HG02759 (cell line): ENCODE measurements around the gene CTNND2.
"Not testable (repeated sequence)": the region's sequence is repeated elsewhere in the genome, so short reads cannot be mapped to it uniquely, and the experiment has no call there.

Source experiments
- ATAC-seq: cut with Tn5 transposase; IDR thresholded peaks from one replicate; pipeline ENCODE4 v1.9.1; 2021; ENCODE audit warnings: mild to moderate bottlenecking, moderate library complexity; ENCODE audit not compliant: unreplicated experiment

Gene CTNND2

DNA sequence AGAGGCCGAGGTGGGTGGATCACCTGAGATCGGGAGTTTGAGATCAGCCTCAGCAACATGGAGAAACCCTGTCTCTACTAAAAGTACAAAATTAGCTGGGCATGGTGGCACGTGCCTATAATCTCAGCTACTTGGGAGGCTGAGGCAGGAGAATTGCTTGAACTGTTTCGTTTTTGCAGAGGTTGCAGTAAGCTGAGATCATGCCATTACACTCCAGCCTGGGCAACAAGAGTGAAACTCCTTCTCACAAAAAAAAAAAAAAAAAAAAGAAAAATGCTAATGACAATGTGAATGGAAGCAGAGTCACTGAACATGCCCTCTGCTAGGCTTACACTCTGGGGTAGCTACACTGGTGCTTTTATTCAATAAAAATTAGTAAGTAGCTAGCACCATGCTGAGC is 899.7 kb downstream of the CTNND2 start:
- not testable (repeated sequence) for ATAC-seq

DNA sequence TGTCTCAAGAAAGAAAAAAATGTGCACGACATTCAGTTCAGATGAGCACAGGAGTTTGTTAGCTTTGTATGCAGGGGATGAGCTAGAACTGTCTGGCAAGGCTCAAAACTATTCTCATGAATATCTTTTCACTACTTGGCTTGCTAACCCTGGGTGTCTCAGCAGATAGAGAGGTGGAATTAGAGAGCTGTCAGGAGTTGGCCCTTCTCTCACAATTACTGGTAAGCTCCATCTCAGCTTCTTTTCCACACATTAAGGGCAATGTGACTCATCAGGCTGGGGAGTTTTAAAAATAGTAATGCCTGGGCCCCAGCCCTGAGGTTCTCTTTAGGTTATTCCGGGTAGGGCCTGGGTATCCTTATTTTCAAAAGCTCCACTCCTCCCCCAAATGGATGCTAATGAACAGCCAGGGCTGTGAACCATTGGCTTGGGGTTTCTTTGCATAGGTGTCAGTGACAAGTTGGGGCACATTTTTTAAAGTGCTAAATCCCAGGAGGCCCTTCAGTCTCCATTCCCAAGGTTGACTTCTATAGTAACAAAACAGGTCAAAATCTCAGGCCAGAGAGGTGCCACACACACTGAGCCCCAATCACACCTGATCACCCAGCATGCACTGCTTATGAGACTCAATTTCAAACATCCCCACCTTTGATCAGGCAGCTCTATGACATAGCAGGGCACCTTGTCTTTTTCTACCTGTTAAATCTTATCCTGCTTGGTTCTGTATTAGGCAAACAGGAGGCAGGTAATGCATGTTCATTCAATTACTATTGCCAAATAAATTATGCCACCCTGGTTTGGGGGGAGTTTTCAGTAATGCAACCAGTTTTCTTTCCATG is 903.5 kb downstream of the CTNND2 start:
- ATAC-seq = no peak

DNA sequence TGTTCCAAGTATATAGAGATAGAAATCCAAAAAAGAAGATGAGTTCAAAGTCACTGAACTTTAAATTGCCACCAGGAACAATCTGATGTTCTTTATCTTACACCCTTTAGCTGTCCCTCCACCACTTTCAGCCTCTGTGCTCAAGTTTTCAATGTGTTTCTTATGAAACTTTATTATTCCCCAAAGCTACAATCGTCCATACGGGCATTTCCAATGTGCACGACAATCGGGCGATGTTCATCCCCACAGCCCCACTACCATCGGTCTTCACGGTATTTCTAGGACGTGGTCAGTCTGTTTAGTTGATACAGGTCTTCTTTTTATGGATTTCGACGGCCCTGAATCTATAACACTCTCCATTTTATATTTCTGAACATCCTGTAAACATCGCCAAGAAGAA is 904.5 kb downstream of the CTNND2 start:
- ATAC-seq = no peak

DNA sequence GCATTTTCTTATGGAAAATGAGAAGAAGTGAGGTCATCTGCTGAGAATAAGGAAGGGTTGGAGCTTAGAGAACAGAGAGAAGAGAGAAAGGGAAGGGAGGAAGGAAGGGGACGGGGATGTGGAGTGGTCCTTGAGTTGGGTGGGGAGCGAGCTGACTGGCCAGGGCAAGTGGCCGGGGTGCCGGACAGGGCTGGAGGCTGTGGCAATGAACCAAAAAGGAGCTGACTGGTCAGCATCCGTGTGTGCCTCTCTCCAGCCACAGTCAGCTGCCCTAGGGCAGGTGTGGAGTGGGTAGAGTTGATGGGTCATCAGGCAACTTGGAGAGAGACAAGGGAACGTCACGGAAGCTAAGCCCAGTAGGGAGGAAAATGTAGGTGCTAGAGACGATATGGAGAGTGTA is 908.4 kb downstream of the CTNND2 start:
- ATAC-seq = no peak

DNA sequence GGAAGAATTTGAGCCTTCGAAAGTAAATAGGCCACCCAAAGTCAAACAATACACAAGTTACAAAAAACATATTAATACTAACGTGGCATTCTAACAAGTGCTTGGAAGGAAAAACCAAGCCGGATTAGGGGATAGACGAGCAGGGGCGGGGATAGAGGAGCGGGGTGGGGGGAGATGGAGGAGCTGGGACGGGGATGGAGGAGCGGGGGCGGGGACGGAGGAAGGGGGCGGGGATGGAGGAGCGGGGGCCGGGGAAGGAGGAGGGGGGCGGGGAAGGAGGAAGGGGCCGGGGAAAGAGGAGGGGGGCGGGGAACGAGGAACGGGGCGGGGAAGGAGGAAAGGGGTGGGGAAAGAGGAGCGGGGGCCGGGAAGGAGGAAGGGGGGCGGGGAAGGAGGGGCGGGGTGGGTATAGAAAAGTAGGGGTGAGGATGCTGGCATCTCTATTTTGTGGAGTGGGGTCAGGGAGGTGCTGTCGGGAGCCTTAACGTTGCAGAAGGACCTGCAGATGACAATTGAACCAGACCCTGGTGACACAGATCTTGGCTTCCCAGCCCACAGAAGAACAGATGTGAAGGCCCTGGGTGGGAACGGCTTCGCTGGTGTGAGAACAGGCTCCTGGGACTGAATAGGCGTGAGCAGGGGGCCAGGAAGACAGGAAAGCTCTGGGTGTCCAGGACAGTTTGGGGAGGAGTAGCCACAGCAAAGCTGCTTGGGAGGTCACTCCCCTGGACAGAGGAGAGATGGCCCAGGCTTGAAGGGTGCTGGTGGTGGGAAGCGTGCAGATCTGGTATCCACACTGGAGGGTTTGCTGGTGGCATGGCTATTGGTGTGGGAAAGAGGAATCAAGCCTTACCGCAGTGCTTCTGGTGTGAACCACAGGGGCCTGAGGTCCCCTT is 909.9 kb downstream of the CTNND2 start:
- ATAC-seq = no peak

DNA sequence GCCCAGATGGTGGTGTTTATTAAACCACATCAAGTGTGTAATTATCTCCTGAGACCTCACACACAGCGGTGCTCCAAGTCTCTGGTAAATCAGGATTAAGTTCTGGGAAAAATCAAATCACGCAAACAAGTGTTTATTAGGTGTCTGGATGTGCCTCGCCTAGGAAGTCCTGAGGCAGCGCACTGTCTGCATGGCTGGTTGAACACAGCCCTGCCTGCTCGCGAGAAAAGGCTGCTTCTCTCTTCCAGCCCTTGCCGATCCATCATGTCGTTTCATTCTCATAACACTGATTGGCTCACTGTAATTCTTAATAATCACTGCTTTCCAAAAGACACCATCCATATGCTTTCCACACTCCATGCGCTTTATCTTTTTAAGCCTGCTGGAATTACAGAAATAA is 913.6 kb downstream of the CTNND2 start:
- ATAC-seq = no peak

DNA sequence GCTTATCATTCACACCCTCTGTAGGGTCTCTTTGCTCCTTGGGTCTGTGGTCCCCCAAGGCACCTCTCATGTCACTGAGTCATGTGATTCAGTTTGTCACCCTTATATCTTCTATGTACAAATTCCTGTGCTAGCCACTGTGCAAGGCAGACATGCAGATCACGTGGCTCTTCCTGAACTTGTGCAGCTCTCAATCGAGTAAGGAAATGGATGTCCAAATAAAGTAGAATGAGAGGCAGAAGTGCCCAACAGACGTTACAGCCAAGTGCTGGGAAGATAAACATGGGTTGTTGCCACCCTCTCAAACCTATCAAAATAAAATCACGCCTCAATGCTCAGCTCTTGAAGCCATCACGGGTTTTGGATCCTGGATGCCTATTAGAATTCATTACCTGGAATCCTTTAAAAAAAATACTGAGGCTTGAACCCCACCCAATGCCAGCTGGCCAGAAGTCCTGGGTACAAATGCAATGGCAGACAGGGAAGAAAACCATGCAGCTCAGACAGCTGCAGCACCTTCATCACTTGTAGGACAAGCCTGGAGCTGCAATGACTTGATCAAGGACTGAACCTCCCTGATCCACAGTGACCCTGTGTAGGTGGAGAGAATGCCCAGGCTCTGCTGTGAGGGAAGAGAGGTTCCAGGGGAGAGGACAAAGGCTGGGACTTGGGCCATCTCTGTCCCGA is 914.5 kb downstream of the CTNND2 start:
- no peak for ATAC-seq

DNA sequence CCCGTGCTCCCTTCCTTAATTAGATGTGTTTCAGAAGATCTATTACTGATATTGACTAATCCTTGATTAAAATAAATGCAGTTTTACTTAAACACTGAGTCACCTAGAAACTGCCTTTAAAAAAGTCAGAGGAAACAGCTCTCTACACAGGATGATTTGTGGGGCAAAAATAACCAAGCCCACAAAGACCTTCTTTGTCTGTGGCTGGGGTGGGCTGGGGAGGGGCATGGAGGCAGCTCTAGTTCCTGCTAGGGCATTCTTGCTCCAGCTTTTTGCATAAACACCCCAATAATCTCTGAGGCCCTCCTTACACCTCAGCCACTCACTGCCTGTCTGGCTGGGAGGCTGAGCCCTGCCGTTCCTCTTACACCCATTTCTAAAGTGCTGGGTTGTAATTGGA is 915.6 kb downstream of the CTNND2 start:
- ATAC-seq = no peak

DNA sequence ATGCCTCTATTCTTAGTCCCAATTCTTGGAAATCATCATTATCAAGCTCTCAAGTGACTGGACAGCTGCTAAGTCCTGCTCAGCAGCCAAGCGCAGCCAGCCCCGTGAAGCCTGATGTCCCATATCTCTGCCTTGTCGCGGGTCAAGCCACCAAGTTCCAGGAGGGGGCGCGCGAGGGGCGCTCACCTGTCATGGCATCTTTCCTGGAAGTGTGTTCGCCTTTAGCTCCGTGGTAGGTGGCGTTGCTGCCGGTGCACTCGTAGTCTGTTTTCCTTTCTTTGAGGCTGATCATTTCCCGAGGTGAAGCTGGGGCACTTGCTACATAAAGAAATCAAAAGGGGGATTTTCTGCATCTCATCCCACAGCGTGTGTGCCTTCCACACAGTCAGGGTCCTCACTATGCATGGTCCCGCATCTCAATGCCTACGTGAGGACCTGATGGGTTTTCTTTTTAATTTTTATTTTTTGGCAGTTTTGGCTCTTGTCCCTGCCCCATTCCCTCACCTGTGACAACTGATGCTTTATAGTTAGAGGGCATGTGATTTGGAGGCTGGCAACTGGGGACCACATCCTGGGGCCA is 916.2 kb downstream of the CTNND2 start:
- peak; percentile 95 for ATAC-seq

DNA sequence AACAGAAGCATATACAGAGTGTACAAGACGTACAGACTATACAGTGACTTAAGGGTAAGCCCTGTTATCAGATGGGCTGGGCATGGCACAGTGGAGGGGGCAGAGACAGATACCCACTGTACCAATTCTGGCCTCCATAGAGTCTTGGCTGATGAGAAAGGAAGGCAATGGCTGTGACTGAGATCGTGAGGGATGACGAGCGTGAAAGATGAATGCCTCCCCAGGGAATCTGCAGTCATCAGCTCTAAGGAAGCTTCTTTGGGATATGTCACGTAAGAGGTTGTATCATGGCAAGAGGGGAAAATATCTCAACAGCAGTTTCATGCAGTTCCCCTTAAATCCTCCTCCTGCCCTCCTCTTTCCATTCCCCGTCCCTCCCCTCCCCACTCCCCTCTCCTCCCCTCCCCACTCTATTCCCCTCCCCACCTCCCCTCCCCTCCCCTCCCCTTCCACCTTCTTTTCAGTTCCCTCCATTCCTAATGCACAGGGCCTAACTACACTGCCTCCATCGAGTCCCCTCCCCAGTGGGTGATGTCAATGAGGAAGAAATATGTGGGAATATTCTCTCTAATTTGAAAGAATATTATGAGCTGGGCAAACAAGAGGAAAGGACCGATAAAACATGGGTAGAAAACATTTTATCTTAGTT is 916.8 kb downstream of the CTNND2 start:
- no peak for ATAC-seq

DNA sequence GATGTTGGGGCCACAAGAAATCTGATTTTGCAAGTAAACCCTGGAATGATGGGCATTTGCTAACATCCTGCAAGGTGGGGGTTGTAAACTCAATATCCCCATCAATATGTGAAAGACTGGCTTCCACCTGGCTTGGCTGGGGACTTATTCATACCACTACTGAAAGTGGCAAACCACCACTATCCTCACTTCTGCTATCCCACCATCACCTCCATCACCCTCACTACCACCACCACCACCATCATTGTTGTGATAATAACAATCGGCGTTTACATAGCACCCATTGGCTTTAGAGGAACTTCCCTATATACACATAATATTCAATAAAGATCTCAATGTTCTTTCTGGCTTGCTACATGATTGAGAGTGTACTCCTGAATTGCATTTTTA is 918.5 kb downstream of the CTNND2 start:
- ATAC-seq = peak; percentile 51

DNA sequence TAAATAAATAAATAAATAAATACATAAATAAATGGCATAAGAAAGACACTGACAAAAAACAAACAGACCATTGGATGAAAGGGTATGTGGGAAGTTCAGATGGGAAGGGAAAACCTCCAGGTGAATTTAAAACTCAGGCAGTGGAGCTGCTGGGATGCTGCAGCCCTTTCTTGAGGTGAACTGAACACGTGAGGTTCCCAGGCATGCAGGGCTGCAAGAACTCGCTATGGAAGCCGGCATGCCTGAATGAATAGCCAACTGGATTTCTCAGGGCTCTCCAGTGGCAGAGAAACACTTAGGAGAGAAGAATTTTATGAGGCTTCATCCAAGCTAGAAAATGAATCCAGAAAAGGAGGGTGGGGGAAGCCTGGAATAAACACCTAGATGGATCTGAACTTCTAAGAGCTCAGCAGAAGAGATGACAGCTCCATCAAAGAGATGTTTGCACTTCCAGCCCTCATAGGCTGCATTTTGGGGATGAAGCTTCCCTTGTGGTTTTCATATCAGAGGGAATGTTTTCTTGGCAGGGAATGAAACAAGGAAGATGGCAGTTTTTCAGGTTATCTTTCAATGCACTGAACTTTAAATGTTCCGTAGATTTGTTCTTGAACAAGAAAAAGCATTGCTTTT is 919.0 kb downstream of the CTNND2 start:
- no peak for ATAC-seq

DNA sequence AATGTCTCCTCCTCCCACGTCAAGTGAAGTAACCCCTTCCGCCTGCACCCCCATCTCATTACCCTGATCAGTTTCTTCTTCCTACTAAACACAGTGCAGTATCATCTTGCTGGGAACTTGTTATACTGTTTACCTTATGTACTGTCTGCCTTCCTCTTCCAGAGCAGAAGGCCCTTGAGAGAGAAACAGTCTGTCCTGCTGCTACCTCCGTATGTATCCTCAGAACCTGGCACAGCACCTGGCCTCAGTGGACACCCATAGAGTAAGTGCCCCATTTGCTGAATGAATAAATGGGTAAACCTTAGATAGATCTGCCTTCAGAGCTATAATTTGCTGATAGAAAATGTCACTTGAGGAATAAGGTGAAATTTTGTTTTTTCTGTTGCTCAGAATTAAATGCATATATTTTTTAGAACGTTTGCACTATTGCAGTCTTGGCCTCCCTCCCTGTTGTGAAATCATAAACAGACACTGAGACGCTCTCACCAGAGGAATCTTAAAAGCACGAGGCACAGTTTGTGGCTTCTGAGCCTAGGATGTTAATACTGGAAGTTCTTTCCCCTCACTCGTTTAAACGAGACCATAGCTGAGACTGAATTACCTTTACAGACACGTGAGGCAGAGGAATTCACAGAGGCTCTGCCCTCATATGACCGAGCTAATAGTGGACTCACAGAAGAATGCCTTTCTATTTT is 920.1 kb downstream of the CTNND2 start:
- ATAC-seq = no peak

DNA sequence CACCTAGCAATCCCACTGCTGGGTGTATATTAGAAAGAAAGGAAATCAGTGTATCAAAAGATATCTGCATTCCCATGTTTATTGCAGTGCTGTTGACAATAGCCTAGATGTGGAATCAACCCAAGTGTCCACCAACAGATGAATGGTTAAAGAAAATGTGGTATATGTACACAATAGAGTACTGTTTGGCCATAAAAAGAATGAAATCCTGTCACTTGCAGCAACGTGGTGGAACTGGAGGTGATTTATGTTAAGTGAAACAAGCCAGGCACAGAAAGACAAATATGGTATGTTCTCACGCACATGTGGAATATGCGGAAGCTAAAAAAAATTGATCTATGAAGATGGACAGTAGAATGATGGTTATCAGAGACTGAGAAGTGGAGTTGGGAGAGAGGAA is 921.6 kb downstream of the CTNND2 start:
- no peak for ATAC-seq

DNA sequence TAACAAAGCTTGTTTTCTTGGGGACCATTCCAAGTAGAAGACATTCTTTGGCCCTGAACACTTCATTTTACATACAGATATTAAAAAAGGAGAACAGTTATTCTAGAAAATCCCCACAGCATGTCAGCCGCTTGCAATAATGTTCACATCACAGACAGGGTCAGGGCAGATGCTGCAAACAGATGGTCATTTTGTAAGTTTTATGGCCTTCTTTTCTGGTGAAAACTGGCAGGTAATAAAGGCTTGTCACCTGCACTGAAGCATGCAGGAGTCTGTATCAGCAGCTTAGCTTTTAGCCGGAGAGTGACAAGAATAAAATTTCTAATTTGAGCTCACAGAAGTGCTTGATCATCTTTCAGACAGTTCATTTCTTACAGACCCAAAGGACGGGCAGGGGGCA is 922.3 kb downstream of the CTNND2 start:
- no peak for ATAC-seq

DNA sequence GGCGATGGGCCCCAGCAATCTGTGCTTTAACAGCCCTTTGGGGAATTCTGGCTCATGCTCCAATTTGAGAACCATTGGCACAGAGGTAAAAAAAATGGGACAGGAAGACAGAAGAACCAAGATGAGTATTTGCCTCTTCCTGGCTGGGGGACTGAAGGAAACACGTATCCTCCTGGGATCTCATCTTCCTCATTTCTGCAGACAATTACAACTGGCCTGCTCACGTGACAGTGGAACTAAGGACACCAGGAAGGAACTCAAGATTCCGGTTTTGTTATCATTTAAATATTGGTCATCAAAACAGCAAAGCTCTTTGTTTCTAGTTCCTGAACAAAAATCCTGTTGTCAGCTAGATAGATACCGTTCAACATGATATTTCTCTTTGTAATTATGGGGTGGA is 927.2 kb downstream of the CTNND2 start:
- no peak for ATAC-seq

DNA sequence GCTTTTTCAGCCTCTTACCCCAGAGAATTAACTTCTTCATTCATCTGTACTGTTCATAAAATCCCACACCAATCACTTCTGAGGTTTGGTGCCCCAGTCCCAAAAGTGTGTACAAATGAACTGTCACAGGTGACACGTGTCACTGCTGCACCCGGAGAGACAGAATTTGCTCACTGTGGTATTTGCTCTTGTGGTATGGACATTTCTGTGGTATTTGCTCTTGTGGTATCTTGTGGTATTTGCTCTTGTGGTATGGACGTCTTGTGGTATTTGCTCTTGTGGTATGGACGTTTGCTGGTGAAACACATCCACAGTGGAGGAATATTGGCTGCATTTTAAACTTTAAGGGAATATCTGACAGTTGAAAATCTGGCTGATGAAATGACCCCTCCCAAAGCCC is 928.3 kb downstream of the CTNND2 start:
- no peak for ATAC-seq

DNA sequence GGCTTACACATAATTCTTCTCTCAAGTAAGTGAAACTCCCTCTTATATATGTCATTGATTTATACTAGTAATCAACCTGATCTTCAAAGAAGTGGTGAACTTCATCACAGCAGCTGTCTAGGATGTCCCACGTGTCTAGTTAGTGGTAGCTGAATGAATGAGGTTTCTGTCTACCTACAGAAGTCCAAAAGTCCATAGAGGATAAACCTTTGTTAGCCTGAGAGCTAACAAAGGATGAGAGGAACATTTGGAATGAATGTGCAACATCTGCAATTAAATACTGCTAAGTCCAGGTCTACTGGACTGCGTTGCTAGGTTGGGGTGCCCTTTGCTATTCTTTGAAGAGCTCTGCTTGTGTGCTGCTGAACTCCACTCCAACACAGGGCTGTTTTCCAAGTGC is 929.4 kb downstream of the CTNND2 start:
- no peak for ATAC-seq

DNA sequence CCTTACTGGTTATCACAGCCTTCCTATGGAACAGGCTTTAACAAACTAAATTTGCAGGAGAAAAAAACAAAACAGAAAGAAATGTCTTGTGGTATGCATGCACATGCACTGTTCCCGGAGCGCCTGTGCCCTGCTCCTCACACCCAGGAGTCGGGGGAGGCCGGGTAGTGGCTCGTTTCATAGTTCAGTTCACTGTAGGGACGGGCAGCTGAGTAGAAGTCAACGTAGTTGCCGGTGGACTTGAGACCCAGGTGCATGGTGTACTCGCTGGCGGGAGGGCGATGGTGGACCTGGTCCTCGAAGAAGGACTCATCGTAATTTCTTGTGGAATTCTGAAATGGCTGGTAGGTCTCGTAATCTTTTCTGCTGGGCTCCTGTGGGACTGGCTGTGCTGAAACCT is 930.9 kb downstream of the CTNND2 start:
- no peak for ATAC-seq
